ENCODE data around the gene C1orf226. TPM values are rescaled to one million over a fixed set of nuclear protein-coding genes. Genes with fewer than 3 reads are reported as not detected.

Gene C1orf226, protein sequence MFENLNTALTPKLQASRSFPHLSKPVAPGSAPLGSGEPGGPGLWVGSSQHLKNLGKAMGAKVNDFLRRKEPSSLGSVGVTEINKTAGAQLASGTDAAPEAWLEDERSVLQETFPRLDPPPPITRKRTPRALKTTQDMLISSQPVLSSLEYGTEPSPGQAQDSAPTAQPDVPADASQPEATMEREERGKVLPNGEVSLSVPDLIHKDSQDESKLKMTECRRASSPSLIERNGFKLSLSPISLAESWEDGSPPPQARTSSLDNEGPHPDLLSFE
- 0.32 and 0.50 TPM in 2 replicates for total RNA-seq

DNA sequence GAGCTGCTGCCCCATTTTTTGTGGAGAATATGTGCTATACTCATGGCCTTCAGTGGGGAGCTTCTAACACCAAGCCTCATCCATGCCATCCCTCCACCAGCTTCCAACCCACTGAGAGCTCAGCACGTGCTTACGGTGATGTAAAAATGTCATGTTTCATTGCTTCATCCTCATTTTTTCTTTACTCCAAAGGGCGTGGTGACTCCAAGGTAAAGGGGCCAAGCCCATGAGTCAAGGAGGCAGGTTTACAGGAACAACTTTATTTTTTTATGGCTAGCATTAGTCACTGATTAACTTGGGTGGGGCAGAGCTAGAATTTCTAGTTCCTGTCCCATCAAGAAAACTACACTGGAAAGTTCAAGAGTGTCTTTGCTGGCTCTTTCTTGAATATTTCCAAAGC, at the start of gene C1orf226:
C1orf226 (plus strand) TSS at position 346 of the 400 bp plus-strand sequence. CDS start 174 bp downstream, outside the sequence.

DNA sequence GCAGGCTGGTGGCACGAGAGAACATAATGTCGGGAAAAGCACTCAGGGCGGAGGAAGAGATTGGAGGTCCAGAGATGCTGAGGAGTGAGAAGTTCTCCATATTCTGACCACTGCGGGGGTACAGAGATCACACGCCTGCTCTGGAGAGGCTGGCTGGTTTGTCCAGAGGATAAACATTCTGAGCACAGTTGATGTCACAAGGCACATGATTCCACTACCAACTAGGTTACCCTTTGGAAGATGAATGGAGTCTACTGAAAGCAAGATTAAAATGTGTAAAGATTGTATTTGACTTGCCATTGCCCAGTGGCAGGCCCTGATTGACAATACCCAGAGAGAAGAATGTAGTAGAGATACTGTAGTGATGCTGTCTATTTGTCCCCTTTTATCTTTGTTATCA, 4.8 kb upstream of the C1orf226 start, which contains the start of gene SPATA46:
SPATA46 (minus strand) TSS at position 164 of the 400 bp plus-strand sequence; CDS start at position 100, 64 bp downstream.

DNA sequence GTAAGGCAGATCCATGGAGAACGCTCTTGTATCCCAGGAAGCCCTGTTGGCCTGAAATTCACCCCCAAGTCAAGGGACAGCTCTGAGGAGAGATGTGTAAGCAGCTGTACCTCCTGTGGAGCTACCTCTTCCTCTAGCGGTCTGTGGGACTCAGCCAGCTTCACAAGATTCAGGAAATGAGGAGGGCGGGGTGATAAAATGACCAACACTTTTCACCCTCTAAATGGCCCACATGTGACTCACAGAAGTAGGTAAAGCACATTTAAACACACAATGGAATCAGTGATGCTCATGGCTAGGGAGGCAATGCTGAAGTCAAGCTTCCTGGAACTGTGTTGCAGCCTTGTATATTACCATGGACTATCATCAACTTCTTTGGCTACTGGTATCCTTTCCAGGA, 30.5 kb downstream of the C1orf226 start, which contains the start of gene SH2D1B:
SH2D1B (minus strand) TSS at position 135 of the 400 bp plus-strand sequence; CDS start at position 15, 120 bp downstream.

Other genes with a start within 250 kb of the C1orf226 start
- gene SPATA46, start 4.9 kb upstream of the C1orf226 start, total RNA-seq: not detected in 2 replicates
- not detected in 2 replicates for gene SH2D1B, start 30.4 kb downstream of the C1orf226 start, total RNA-seq
- gene UHMK1, start 116.1 kb downstream of the C1orf226 start, total RNA-seq: 33.8 and 76.7 TPM in 2 replicates
- gene UAP1, start 180.0 kb downstream of the C1orf226 start, total RNA-seq: 48.1 and 76.4 TPM in 2 replicates

Data from bladder microvascular endothelial cell (primary cell).